GM10248 (cell line): Measurements from ENCODE around the gene SRRM2.

Source experiments
- CTCF ChIA-PET: fragments of 300-600 bp; sonication (Branson Sonifier 250); formaldehyde crosslinking; extraction: SDS; loops from one replicate; lab custom pipeline; 2021; ENCODE audit warnings: antibody characterized with exemption; lab: Yijun Ruan, JAX
- POLR2A ChIA-PET: fragments of 350-650 bp; sonication (Branson Sonifier 250); formaldehyde crosslinking; extraction: SDS; loops from one replicate; lab custom pipeline; 2020; ENCODE audit warnings: antibody characterized with exemption; lab: Yijun Ruan, JAX
- DNase-seq: peaks from one replicate; pipeline ENCODE4 v3.0.0; 2012; ENCODE audit errors: extremely low spot score
- TF ChIP-seq, protein P1 (sequence below): IDR thresholded peaks from 2 replicates; pipeline ENCODE4 v1.5.1; 2012; ENCODE audit warnings: mild to moderate bottlenecking, low read depth; ENCODE audit errors: extremely low read depth, missing control alignments, control extremely low read depth

Gene SRRM2

GRCh38 chr16:2816751-2817339 is 64.4 kb downstream of the SRRM2 start, which contains the start of gene PRSS21:
PRSS21 (plus strand) TSS chr16:2817237; CDS start chr16:2817269, 32 bp downstream.
- ChIA-PET POLR2A (no interaction called here), CTCF (no interaction called here)
- no peak for DNase-seq
- TF ChIP-seq, protein P1, sequence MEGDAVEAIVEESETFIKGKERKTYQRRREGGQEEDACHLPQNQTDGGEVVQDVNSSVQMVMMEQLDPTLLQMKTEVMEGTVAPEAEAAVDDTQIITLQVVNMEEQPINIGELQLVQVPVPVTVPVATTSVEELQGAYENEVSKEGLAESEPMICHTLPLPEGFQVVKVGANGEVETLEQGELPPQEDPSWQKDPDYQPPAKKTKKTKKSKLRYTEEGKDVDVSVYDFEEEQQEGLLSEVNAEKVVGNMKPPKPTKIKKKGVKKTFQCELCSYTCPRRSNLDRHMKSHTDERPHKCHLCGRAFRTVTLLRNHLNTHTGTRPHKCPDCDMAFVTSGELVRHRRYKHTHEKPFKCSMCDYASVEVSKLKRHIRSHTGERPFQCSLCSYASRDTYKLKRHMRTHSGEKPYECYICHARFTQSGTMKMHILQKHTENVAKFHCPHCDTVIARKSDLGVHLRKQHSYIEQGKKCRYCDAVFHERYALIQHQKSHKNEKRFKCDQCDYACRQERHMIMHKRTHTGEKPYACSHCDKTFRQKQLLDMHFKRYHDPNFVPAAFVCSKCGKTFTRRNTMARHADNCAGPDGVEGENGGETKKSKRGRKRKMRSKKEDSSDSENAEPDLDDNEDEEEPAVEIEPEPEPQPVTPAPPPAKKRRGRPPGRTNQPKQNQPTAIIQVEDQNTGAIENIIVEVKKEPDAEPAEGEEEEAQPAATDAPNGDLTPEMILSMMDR = peak; percentile 28

- POLR2A ChIA-PET = no interaction called here
- CTCF ChIA-PET = no interaction called here
- TF ChIP-seq, protein P1 = no peak
- no peak for DNase-seq
These were observed 65.2 kb downstream of the SRRM2 start for GRCh38 chr16:2817340-2818271.

GRCh38 chr16:2818272-2818876 is 65.9 kb downstream of the SRRM2 start:
- POLR2A ChIA-PET = no interaction called here
- CTCF ChIA-PET = no interaction called here
- no peak for DNase-seq
- TF ChIP-seq, protein P1 = no peak

DNA sequence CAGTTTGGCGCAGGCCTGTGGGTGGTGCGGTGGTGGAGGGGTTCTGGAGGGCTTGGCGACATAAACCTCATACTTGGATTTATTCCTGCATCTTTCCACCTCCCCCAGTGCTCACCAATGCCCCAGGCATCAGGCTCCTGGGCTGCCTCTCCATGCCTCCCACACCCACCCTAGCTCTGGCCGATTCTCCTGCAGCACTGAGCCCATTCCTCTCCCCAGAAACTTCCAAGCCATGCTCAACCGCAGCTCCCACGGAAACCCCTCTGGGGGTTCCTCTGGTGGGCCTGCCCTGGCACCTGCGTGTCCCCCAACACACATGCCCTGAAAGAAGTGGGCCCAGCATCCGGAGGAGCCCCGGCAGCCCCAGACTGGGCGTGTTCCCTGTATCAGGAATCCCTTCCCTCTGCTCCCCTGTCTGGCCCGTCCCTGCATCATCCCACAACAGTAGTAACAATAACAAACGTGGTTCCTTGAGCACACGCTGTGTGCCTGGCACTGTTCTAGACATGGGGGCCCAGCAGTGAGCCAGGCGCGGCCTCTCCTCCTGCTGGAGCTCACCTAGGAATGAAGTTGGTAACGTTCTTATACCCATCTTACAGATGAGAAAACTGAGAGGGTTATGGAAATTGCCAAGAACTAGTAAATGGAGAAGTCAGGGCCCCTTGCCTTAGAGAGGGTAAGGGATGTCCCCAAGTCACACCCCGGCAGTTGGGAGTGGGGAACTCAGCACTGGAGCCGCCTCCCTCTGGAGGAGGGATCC is 66.9 kb downstream of the SRRM2 start:
- ChIA-PET POLR2A (no interaction called here), CTCF (no interaction called here)
- TF ChIP-seq, protein P1 = no peak
- DNase-seq = no peak

DNA sequence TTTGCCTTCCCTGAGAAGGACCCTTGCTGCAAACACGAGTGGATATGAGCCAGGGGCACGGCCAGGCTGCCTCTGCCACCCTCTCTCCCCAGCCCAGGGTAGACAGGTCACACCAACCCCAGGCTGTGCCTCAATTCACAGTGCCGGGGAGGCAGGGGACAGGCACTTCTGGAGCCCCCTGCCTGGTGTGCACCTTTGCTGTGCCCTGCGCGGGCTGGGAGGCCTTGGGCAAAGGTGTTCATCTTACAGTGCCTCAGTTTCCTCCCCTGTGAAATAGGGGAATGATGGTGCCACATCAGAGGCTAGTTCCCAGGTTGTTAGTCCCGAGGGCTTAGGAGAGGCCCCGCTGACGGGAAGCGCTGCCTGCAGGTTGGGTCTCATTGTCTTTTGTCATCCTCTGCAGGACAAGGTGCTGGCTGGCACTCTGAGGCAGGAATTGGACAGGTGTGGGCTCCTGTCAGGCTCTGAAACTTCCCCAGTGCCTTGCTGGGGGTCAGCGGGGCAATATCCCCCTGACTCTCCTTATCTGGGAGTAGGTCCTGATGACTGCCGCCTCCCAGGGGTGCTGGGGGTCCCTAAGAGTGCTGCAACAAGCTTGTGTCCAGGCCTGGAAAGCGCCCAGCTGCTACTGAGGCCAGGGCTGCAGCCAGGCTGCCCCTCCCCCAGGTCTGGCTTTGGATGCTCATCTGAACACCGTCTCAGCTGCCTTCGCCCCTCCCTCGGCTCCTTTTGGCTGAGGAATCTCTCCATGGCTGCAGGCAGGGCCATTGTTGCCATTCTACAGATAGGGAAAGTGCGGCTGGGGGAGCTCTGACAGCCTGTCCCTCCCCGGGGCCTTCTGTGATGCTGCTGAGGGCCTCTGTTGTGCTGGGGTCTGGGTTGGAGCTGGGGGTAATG is 67.7 kb downstream of the SRRM2 start:
- ChIA-PET POLR2A (no interaction called here), CTCF (interaction anchor here (4.5 kb wide), 1 partner anchor 19 kb away, joined by 18 read pairs; no protein-coding TSS in a partner anchor)
- DNase-seq = no peak
- TF ChIP-seq, protein P1 = no peak
